Upper lobe of left lung (tissue), 4 donors: ENCODE results near the gene GLIS1.

Experiments
- POLR2A ChIP-seq, 4 donors: fragments of 450-650 bp; IDR thresholded peaks; one replicate each; pipeline ENCODE4 v1.5.1; 2016 to 2017; ENCODE audit warnings: antibody characterized with exemption in 4 of 4, mild to moderate bottlenecking in 2 of 4
- TF ChIP-seq, protein P1 (sequence below), 6 experiments: fragments of 450-650 bp in 4 of 6; fragments of 200-600 bp in 2 of 6; sonication (generic) in 2 of 6; IDR thresholded peaks; one replicate each; pipeline ENCODE4 v1.5.1; 2016 to 2019; ENCODE audit warnings: antibody characterized with exemption in 6 of 6

DNA sequence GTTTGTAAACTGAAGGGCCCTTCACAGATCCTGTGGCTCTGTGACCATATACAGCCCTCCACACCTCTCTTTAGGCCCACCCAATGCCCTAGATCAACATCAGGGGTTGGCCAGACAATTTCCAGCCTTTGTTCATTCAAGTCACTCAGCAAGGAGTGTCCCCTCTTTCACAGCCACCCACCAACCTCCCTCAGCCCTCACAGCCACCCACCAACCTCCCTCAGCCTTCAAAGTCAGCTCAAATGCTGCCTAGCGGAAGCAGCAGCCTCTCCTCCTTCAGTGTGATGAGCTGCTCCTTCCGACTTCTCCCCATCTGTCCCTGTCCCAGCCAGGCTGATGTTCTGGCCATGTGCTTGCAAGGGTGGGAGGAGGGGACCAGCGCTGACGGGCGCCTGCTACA is 208.4 kb downstream of the GLIS1 start:
- TF ChIP-seq, protein P1, sequence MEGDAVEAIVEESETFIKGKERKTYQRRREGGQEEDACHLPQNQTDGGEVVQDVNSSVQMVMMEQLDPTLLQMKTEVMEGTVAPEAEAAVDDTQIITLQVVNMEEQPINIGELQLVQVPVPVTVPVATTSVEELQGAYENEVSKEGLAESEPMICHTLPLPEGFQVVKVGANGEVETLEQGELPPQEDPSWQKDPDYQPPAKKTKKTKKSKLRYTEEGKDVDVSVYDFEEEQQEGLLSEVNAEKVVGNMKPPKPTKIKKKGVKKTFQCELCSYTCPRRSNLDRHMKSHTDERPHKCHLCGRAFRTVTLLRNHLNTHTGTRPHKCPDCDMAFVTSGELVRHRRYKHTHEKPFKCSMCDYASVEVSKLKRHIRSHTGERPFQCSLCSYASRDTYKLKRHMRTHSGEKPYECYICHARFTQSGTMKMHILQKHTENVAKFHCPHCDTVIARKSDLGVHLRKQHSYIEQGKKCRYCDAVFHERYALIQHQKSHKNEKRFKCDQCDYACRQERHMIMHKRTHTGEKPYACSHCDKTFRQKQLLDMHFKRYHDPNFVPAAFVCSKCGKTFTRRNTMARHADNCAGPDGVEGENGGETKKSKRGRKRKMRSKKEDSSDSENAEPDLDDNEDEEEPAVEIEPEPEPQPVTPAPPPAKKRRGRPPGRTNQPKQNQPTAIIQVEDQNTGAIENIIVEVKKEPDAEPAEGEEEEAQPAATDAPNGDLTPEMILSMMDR (IDR thresholded peaks at IDR 0.05) = no peak
- TF ChIP-seq POLR2A (IDR thresholded peaks at IDR 0.05) = no peak
